RWPE2 (cell line): ENCODE data around the gene MARK3.

ENCODE experiments used
- ATAC-seq: fragments of 200-7000 bp; cut with Tn5 transposase; 3 replicates; pipeline ENCODE4 v1.9.1; 2021; ENCODE audit warnings: low read depth
- DNase-seq: peaks from one replicate; pipeline ENCODE4 v3.0.0-alpha.2; 2020; ENCODE audit warnings: low spot score
- H3K27ac ChIP-seq: fragments of 450-650 bp; 2 replicates; pipeline ENCODE4 v1.5.1; 2017; ENCODE audit warnings: mild to moderate bottlenecking; ENCODE audit not compliant: poor library complexity, severe bottlenecking
- H3K27me3 ChIP-seq: fragments of 250-450 bp; sonication (Bioruptor Pico); 2 replicates; pipeline ENCODE4 v1.5.1; 2021; ENCODE audit warnings: mild to moderate bottlenecking, moderate library complexity; ENCODE audit not compliant: insufficient read depth, poor library complexity, severe bottlenecking
- H3K36me3 ChIP-seq: fragments of 250-450 bp; sonication (Bioruptor Pico); 2 replicates; pipeline ENCODE4 v1.5.1; 2020; ENCODE audit warnings: low read depth, mild to moderate bottlenecking, moderate library complexity
- H3K4me1 ChIP-seq: fragments of 250-450 bp; sonication (Bioruptor Pico); 2 replicates; pipeline ENCODE4 v1.5.1; 2021; ENCODE audit warnings: mild to moderate bottlenecking, moderate library complexity; ENCODE audit not compliant: insufficient read depth, poor library complexity, severe bottlenecking
- H3K4me3 ChIP-seq: fragments of 250-450 bp; sonication (Bioruptor Pico); 2 replicates; pipeline ENCODE4 v1.5.1; 2021; ENCODE audit warnings: mild to moderate bottlenecking, moderate library complexity; ENCODE audit not compliant: severe bottlenecking
- H3K9me3 ChIP-seq: fragments of 250-450 bp; sonication (Bioruptor Pico); 2 replicates; pipeline ENCODE4 v1.5.1; 2021; ENCODE audit warnings: mild to moderate bottlenecking, moderate library complexity; ENCODE audit not compliant: severe bottlenecking
- TF ChIP-seq, protein P1 (sequence below): fragments of 450-650 bp; IDR thresholded peaks from one replicate; pipeline ENCODE4 v1.5.1; 2017; ENCODE audit warnings: mild to moderate bottlenecking, moderate library complexity; ENCODE audit not compliant: poor library complexity, severe bottlenecking

The MARK3 gene

DNA sequence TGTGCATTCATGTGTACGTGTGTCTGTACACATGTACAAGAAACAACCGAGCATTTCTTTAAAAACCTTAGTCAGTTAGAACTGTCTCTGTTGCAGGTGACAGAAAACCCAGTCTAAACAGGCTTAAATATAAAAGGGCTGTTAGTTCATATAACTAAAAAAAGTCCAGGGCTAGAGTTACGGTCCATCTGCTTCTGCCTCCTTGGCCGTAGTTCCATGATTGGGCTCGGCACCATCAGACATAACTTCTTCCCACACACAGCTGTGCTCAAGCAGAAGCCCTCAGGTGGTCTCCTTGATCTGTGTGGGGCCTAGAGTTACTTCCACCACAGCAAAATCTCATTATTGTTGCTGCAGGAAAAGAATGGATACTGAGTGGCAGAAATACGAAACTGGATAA is 102.9 kb downstream of the MARK3 start:
- ATAC-seq (no peak), DNase-seq (no peak)
- Histone ChIP-seq H3K27ac (no peak overlapping the region), H3K9me3 (no peaks in the 10 kb centered on the region), H3K4me3 (no peak overlapping the region), H3K4me1 (peaks cover 9% of the 10 kb centered on the region), H3K27me3 (no peaks in the 10 kb centered on the region), H3K36me3 (peaks cover 93% of the 10 kb centered on the region)
- TF ChIP-seq, protein P1, sequence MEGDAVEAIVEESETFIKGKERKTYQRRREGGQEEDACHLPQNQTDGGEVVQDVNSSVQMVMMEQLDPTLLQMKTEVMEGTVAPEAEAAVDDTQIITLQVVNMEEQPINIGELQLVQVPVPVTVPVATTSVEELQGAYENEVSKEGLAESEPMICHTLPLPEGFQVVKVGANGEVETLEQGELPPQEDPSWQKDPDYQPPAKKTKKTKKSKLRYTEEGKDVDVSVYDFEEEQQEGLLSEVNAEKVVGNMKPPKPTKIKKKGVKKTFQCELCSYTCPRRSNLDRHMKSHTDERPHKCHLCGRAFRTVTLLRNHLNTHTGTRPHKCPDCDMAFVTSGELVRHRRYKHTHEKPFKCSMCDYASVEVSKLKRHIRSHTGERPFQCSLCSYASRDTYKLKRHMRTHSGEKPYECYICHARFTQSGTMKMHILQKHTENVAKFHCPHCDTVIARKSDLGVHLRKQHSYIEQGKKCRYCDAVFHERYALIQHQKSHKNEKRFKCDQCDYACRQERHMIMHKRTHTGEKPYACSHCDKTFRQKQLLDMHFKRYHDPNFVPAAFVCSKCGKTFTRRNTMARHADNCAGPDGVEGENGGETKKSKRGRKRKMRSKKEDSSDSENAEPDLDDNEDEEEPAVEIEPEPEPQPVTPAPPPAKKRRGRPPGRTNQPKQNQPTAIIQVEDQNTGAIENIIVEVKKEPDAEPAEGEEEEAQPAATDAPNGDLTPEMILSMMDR: no peak

DNA sequence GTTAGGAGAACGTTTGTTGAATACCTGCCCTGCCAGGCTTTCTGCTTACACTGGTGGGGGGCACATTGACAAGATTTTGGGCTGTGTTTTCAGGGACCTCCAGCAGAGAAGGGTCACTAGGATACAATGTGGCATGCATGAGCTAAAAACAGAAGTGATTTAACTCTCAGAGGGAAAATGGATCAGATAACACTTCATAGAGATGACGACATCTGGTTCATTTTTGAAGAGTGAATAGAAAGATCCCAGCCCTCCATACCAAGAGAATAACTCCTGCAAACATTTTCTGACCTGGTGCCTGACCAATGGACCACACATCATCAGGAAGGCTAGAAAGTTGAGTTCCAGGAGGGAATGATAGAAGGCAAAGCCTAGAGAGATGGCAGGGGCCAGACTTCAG is 103.7 kb downstream of the MARK3 start:
- ATAC-seq (no peak), DNase-seq (no peak)
- no peak overlapping the region for H3K27ac ChIP-seq
- peaks cover 2% of the 10 kb centered on the region for H3K4me1 ChIP-seq
- H3K36me3 ChIP-seq: peaks cover 95% of the 10 kb centered on the region
- H3K9me3 ChIP-seq: no peaks in the 10 kb centered on the region
- H3K4me3 ChIP-seq: no peak overlapping the region
- TF ChIP-seq, protein P1: no peak
- H3K27me3 ChIP-seq: no peaks in the 10 kb centered on the region

DNA sequence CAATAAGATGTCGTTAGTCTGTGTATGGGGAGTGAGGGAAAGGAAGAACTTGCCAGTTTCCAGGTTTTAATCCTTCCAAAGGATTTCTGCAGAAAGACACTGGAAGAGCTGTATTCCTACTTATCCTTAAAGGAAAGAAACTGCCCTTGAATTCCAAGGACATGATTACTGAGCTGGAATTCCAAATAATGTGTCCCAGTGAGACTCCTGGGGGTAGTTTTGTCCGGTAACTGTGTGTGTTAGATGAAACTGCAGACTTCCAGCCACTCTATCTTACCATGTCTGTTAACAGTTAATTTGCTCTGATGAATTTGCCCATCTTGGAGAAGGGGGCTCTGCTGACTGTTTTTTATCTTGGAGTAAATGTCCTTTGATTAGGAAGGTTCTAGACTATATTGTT is 104.4 kb downstream of the MARK3 start:
- DNase-seq (no peak), ATAC-seq (no peak)
- Histone ChIP-seq H3K4me3 (no peak overlapping the region), H3K36me3 (peaks cover 95% of the 10 kb centered on the region), H3K27me3 (no peaks in the 10 kb centered on the region), H3K9me3 (no peaks in the 10 kb centered on the region), H3K27ac (no peak overlapping the region), H3K4me1 (no peaks in the 10 kb centered on the region)
- TF ChIP-seq, protein P1: no peak

DNA sequence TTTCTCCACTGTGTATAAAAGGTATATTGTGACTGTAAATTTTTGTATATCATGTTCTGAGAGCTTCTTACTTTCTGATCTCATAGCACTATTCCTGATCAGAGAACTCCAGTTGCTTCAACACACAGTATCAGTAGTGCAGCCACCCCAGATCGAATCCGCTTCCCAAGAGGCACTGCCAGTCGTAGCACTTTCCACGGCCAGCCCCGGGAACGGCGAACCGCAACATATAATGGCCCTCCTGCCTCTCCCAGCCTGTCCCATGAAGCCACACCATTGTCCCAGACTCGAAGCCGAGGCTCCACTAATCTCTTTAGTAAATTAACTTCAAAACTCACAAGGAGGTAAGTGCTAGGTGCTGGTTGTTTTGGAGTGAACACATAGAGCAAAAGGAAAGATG is 106.5 kb downstream of the MARK3 start:
- TF ChIP-seq, protein P1: no peak
- H3K36me3 ChIP-seq: peaks cover 99% of the 10 kb centered on the region

DNA sequence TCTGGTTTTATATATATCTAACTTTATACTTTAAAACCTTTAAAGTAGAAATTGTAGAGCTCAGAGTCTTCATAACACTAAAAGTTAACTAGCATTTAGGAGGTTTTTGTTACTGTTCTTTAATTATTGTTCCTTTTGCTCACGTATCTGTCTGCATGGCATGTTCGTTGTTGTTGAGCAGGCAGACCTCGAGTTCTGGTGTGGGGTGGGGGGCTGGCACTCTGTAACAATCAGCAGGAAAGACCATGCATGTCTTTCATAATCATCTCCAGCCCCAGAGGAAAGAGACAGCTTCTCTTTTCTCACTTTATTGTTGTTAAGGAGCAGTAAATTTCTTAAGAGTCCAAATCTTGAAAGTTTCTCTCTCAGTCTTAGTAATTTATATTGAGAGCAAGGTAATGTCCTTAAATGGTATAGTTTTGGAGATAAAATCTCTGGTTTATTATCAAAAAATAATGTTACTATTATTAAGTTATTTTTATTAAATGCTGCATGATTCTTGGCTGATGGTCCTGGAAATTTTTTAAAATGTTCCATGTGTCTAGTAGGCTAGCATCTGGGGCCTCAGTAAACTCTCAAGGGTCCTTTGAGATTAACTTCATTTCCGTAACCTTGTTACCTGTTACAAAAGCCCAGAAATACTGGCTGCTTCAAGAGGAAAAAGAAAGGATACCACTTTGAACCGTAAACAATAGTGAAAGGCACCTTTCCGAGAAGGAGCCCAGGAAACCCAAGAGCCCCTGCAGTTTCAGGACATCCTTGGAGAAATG is 107.1 kb downstream of the MARK3 start:
- Histone ChIP-seq H3K9me3 (no peaks in the 10 kb centered on the region), H3K4me3 (no peak overlapping the region), H3K36me3 (peaks cover 99% of the 10 kb centered on the region), H3K4me1 (no peaks in the 10 kb centered on the region), H3K27ac (no peak overlapping the region), H3K27me3 (no peaks in the 10 kb centered on the region)
- DNase-seq (no peak), ATAC-seq (no peak)
- TF ChIP-seq, protein P1: no peak

More for the DNA sequence above, 106.5 kb downstream of the MARK3 start:
- H3K4me3 ChIP-seq: no peak overlapping the region
- no peak overlapping the region for H3K27ac ChIP-seq
- no peaks in the 10 kb centered on the region for H3K27me3 ChIP-seq
- DNase-seq (no peak), ATAC-seq (no peak)
- no peaks in the 10 kb centered on the region for H3K9me3 ChIP-seq
- H3K4me1 ChIP-seq: no peaks in the 10 kb centered on the region
